HG02763 (cell line): ENCODE measurements around the gene BMPR1B.

ENCODE experiments used
- ATAC-seq: cut with Tn5 transposase; IDR thresholded peaks from one replicate; pipeline ENCODE4 v1.9.1; 2021; ENCODE audit warnings: mild to moderate bottlenecking, moderate library complexity; ENCODE audit not compliant: unreplicated experiment

The BMPR1B gene

DNA sequence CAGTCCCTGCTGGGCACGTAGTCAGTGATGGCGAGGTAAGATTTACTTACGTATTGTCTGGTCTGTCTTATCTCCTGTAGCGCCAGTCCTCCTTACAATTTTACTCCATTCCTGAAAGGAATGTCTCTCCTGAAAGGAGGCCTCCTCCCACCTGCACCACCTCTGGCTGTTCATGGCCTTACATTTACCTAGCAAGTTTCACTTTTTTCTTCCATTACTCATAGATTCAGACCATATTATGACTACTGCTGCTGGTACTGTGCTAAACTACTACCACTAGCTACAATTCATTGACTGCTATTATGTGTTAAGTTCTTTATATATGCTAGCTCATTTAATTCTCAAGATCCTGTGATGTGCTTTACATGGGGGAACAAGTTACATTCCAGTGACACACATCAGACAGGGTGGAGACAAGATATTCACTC, 189.9 kb downstream of the BMPR1B start:
- ATAC-seq, result no peak

DNA sequence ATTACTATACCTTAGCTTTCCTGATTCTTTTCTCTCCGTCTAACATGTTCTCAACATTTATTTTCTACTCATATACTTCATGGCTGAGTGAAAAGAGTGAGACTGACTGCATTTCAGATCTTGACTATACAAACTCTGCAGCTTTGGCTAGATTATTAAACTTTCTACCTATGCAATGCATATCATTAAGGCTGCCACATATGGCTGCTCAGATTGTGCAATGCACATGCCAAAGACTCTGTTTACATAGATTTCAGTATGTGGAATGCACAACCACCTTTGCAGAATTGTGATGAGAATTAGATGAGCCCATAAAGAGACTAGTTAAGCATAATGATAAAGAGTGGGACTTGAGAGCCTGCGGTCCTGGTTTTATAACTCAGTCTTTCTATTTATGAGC, 196.5 kb downstream of the BMPR1B start:
- ATAC-seq, result no peak

DNA sequence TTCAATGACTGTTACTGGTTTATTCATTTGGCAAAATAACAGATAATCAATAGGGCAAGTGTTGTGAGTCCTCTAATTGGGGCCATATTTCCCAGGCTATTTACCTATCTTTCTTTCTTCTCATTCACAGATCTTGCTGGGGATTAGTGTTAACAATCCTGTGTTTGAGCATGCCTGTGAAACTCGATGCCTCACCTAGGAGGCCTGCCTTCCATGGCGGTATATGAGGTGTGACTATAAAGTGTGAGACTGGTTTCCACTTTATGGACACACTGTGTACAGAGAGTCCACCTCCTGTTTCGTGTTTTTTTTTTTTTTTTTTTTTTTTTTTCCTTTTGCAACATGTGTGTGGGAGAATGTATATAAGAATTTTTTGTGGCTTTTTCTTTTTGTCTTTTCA, 199.3 kb downstream of the BMPR1B start:
- ATAC-seq, result no peak

DNA sequence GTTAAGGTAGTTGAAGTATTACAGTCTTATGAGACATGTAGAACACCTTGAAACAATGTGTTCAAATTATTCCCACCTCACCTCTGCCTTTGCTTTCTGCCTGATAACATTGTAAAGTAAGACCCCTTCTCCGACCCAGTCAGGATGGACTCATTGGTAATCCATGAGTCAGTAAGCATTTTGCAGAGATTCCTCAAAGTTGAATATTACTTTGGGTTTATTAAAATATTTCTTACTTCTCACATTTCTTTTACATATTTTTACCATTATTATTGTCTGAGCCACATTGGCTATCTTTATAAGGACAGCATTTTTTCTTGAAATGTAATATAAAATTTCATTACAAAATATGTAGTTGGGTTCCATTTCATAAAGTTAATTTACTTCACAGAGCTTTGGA, 201.6 kb downstream of the BMPR1B start:
- no peak for ATAC-seq

DNA sequence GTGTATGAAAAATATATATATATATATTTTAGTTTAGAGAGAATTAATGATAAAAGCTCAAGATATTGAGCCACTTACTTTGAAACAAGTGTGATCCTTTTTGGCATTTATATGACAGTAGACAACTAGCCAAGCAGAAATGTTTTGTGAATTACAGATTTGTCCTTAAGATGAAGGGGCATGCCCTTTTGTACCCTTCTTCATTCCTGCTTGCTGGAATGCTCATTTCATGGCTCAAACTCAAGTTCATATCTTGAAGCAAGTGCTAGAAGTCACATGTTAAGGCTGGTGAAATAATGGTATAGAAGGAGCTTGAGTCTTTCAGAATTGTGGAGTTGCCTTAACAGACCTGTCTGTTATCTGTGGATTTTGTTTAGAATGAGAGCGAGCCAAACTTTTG, 203.0 kb downstream of the BMPR1B start:
- no peak for ATAC-seq

DNA sequence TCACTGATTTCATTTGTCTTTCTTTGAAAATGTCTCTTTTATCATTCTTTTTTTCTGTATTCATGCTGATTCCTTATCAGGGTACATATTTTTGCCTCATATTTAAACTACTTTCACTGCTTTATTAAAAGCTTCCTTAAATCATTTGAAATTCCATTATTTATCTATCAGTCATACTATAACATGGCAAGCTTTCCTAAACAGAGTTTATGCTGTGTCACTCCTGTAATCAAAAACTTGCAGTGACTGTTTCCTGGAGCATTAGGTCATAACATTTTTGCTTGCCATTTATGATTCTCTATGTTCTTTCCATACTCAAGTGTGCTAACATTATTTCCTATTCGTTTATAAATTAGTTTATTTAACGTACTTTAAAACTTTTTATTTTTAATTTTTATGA, 203.7 kb downstream of the BMPR1B start:
- no peak for ATAC-seq

DNA sequence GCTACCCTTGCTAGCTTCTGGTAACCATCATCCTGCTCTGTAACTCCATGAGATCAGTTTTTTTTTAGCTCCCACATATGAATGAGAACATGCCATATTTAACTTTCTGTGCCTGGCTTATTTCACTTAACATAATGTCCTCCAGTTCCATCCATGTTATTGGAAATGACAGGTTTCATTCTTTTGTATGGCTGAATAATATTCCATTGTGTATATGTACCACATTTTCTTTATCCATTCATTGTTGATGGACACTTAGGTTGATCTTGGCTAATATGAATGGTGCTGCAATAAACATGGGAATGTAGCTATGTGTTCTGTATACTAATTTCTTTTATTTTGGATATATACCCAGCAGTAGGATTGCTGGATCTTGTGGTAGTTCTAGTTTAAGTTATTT, 204.7 kb downstream of the BMPR1B start:
- ATAC-seq, result no peak

DNA sequence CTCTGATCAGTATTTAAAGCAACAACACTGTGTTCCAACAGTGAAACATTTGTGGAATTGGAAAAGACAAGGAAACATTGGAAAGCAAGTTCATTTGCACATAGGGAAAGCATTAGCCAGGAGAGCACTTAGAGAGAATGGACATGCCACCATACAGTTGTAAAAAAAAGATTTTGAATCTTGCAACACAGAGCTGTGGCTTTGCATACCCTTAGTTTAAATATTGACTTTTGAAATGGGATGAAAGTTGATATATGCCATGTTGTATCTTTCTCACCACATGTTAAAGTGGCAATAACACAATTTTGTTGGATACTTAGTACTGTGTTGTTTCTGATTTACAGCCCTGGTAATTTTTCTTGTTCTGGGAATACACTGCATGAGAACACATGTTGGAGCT, 208.1 kb downstream of the BMPR1B start:
- ATAC-seq, result no peak

DNA sequence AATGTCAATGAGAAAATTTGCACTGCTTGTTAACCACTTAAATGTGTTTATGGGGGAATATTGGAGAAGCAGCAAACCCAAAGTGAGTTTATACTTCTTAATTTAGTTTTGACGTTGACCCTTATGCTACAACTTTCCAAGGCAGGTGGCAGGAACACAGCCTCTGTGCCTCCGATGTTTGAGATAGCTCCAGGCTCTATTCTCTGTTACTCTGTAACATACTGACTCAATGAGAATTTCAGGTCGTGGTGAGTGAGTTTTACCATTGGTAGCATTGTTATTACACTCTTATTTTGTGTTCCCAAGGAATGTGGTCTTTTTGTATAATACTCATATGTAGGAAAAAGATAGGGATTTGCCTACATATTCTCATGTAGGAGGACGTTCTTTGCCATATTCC, 210.7 kb downstream of the BMPR1B start:
- ATAC-seq, result no peak

DNA sequence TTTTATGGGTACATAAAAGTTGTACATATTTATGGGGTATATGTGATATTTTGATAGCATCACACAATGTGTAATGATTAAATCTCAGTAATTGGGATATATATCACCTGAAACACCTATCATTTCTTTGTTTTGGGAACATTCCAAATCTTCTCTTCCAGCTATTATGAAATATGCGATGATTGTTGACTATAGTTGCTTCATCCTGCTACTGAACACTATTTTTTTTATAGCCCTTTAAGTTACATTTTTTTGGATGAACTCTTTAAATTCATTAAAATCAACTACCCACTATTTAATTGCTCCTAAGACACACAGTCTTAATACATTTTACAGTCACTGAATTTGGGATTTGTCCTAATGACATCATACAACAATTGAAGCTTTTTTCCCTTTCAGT, 212.9 kb downstream of the BMPR1B start:
- ATAC-seq, result no peak

DNA sequence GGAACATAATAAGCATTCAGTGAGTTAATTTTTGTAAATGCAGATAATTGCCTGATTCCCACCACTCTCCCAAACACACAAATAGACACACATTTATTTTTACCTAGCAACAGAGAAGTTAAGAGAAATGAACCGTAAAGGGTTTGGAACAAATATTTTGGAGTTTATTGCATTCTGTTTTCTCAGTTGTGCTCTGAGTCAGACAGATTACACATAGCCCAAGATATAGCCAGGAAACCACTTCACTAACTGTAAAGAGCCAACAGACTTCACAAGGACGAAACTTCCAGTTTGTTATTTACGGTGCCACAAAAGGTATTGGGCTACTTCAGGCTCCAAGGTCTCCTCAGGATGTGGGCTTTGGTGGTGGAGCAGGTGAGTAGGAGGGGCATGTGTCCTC, 217.0 kb downstream of the BMPR1B start:
- no peak for ATAC-seq

DNA sequence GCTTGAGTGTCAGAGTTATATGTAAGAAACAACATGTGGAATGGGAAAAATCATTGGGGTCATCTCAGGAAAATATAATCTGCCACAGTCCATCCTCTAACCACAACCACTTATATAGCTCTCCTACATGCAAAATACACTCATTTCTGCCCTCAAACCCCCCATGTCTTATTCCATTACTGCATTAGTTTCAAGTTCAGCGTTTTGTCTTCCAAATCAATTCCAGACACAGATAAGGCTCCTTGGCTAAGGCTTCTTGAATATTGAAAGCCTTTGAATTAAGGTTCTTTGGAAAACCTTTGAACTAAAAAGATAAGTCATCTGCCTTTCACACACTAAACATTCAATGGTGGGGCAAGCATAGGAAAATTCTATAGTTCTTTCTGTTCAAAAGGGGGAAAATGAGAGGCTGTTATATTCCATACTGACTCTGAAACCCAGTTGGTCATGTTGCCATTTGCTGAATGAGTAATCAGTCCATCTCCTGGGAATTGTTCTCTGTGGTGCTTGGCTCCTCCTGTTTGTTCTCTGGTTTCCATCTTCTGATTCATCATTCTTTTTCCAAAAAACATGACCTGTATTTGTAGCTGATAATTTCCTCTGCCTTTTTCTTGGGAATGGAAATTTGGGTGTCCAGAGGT, 218.7 kb downstream of the BMPR1B start:
- ATAC-seq, result no peak

DNA sequence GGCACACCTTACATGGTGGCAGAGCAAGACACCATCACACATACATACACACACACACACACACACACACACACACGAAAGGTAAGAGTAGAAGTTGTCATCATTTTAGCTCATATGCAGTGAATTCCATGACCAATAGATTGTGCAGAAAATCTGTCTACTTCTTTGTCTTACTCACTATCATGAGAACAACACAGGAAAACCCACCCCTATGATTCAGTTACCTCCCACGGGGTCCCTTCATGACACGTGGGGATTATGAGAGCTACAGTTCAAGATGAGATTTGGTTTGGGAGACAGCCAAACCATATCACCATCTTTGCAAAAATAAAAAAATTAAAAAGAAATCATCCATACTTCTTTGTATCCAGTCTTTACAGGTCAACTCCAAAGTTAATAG, 221.1 kb downstream of the BMPR1B start:
- no peak for ATAC-seq

DNA sequence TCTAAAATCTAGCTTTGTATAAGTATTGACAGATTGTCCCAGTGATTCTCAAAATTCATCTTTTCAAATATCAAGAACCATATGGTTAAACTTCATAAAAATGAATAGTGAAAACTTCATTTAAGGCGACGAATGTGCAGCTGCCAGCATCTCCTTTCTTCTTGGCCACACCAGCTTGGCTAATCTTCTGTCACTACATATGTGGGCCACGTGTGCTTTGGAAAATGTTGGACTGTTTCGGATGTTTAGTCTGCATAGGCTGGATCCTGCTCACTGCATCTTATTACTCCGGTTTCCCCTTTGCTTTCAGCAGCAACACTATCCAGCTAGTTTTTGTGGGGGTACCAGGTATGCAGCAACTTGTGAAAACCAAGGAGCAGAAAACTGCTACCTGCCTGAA, 221.9 kb downstream of the BMPR1B start:
- no peak for ATAC-seq

DNA sequence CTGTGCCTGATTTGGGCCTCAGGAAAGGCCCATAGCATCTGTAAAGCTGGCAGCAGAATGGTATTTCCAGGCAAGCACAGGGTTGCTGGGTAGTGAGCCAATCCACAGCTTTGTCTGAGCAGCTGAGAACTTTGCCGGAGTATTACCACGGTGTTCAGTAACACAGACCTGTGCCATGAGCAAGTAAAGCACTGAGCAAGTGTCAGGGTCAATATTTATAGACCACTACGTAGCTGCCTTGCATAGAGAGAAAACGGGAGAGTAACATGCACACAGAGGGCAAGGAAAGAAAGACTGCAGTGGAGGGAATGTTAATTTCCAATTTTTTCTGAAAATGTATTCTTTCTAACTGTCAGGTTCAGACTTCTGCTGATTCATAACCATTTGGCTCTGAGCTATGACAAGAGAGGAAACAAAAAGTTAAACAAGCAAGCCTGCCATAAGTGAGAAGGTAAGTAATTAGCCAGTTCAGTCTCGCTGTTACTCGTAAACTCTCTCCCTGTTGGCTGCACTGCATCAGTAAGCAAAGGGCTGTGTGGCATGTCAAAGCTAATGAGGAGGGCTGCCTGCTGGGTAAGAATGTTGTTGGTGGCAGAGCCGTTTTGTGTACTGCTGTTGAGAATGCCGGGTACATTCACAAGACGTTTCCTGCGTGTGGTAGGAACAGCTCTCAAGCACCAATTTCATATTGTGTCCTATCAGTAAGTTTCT, 238.1 kb downstream of the BMPR1B start:
- no peak for ATAC-seq

DNA sequence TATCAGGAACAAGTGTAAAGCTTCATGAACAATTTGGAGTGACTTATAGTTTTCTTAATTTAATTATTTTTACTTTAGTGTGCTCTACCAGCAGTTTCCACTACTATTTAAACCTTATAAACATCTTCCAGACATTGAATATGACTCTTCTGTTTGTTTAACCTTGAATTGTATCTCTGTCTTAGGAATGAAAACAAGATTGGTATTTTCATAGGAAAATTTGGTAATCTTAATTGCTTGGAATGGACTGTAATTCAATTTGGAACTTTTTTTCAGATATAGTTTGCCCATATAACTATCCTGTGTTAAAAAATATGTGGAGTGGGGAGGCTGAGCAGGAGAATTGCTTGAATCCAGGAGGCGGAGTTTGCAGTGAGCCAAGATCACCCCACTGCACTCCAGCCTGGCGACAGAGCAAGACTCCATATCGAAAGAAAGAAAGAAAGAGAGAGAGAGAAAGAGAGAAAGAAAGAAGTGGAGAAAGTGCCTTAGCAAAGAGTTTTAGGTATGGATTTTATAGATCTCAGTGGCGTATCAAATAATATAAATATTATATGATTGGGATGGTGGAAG, 242.4 kb downstream of the BMPR1B start:
- no peak for ATAC-seq

DNA sequence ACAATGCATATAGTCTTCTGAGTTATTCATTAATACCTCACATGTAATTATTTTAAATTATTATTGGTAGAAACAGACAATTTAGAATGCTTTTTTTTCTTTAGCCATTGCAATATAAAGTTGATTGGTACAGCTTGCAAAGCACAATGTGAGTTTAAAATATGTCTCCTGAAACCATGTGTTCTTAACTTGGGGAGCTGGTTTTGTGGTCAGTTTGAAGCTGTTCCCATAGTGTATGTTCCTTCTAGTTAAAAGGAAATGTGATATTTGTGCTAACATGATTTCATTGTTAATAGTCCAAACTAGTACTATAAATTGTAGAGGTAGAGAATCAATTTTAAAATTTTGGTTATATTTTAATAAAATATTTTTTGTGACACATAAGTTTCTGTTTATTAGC, 247.2 kb downstream of the BMPR1B start:
- no peak for ATAC-seq

DNA sequence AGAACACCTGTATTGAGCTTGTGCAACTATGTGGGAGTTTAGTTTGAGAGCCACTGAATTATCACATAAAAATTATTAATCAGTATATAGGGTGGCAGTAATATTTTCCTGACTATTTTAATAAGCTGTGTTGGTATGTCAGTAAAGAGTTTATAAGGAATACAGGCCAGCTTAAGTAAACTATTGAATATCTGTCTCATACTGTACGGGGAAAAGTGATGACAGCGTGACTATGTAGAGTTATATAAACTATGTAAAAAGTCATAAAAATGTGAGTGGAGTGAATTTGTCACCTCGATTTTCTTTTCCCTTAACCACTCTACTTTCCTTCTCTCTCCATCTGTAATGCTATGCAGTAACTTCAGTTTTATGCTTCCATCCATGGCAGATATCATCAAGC, 250.2 kb downstream of the BMPR1B start:
- no peak for ATAC-seq

DNA sequence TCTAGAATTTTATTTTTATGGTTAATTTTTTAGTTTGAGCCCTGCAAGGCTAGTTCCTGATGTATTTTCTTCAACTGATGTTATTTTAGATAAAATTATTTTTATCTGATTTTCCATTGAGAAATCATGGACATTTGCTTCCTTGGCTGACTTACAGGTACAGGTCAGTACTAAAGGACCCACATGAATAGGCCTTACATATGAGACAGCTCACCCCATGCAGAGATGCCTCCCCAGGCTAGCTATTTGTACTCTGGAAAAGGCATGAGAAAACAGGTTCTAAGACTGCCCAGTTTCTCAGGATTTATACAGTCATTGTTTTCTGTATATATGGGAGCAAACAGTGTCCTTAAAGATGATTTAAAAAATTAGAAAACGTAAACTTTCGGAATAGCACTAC, 255.5 kb downstream of the BMPR1B start:
- no peak for ATAC-seq

DNA sequence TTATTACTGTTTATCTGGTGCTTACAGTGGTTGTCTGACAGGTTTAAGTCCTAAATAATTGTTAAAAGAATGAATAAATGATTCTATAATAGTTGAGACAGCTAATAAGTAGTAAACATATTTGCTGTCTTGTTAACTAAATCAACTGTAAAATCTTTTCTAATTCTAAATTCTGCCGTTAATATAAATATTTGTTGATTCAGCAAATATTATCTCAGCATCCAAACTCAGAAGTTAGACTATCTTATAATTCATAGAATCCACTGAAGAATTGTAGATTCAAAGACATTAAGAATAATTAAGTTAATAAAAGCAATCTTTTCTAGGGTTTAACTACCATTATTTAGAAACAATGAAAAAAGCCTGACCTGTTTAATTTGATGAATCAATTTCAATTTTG, 256.3 kb downstream of the BMPR1B start:
- ATAC-seq, result no peak

DNA sequence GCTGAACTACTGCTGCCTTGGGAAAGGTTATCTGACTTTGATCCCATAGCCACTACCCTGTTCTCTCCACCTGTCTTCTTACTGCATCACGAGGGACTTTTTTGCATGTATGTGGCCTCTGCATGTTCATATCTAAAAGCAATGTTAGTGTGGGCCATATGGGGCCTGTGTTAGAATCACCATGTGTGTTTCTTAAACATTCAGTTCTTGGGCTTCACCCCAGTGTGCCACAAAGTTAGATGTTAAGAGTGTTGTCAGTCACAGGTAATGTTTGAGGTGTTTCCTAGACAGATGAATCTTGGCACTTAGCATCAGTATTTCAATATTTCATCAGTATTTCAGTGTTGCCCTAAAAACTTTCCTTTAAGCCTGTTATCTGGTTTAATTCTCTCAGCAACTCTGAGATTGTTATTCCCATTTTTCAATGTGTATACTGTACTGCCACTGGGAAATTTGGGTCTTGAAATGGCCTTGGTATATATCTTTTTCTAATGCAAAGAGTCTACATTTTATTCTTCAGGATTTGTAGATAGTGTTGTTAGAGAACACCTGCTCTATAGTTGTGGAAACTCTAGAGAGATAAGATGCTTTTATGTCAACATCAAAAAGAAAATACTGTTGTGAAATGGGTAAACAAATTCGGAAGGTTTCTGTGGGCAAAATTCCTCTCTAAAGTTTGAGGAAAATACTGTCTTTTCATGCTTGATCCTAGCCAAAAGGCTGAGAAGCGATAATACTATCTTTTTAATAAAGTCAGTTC, 259.7 kb downstream of the BMPR1B start:
- ATAC-seq, result no peak

DNA sequence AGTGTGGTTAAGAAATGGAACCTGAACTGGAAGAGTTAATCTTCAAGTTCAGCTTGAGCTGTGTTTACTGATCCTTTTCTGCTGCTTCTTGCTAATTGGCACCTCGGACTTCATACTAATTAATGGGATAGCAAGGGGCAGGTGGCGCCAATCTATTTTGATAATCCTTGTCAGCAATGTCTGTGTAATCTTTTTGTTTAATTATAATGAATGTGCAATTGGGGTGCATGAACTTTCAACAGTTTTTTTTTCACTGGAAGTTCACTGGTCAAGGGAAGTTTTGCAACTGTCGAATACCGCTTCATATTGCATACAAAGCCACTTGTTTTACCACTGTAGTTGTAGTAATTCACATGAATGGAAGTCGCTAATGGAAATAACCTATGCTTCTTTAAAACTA, 261.0 kb downstream of the BMPR1B start:
- no peak for ATAC-seq
